Measurements from ENCODE around the gene HIVEP3. TPM values are rescaled to one million over a fixed set of nuclear protein-coding genes. Genes with fewer than 3 reads are reported as not detected.

The HIVEP3 gene
- total RNA-seq, 1 donor: 1.8 TPM

DNA sequence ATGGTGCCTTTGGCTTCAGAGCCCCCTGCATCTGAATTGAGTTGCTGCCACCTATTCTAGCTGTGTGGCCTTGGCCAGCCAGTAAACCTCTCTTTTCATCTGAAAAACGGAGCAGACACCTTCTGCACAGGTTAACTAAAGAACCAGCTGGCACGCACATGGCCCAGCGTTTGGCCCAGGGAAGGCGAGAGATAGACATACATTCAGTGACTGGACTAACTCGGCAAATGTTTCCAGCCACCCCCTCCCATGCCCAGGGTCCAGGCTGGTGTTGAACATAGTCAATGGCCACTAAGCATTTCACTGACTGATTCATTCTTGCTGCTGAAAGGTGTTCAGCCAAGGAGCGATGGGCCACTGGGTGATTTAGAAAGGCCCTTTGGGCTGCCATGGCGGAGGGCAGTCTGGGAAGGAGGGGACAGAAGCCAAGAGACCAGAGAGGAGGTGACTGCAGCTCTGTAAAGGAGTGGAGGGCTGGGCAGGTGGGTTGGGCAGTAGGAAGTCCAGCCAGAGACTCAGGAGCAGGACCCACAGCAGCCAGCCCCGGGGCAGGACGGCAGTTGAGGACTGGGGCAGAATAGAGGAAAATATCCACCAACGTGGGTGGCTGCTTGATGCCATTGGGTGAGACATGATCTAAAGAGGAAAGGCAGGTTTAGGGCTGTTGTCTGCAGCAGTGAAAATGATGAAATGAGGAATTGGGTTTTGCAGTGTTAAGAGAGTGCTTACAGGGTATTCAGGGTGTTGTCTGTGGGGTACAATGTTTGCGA, 184.3 kb downstream of the HIVEP3 start:
- Histone ChIP-seq H4K20me1 (ENCODE audit: insufficient read depth, low read length) (no peaks in the 10 kb centered on the region), H3K4me3 (ENCODE audit: insufficient read depth, low read length) (no peak overlapping the region), H3K27ac (ENCODE audit: low read depth, low read length) (no peak overlapping the region), H3K79me2 (ENCODE audit: insufficient read depth, low read length) (no peaks in the 10 kb centered on the region), H3K9me3 (ENCODE audit: low read depth, low read length) (no peaks in the 10 kb centered on the region), H3K4me1 (ENCODE audit: insufficient read depth, low read length) (peaks cover 10% of the 10 kb centered on the region), H3K4me2 (ENCODE audit: insufficient read depth, low read length) (no peak overlapping the region), H3K36me3 (ENCODE audit: insufficient read depth, low read length) (no peaks in the 10 kb centered on the region), H3K27me3 (ENCODE audit: insufficient read depth, low read length) (no peaks in the 10 kb centered on the region), H2AFZ (ENCODE audit: low read length) (no peak overlapping the region)
- TF ChIP-seq, protein P1, sequence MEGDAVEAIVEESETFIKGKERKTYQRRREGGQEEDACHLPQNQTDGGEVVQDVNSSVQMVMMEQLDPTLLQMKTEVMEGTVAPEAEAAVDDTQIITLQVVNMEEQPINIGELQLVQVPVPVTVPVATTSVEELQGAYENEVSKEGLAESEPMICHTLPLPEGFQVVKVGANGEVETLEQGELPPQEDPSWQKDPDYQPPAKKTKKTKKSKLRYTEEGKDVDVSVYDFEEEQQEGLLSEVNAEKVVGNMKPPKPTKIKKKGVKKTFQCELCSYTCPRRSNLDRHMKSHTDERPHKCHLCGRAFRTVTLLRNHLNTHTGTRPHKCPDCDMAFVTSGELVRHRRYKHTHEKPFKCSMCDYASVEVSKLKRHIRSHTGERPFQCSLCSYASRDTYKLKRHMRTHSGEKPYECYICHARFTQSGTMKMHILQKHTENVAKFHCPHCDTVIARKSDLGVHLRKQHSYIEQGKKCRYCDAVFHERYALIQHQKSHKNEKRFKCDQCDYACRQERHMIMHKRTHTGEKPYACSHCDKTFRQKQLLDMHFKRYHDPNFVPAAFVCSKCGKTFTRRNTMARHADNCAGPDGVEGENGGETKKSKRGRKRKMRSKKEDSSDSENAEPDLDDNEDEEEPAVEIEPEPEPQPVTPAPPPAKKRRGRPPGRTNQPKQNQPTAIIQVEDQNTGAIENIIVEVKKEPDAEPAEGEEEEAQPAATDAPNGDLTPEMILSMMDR (IDR thresholded peaks at IDR 0.05; ENCODE audit: extremely low read depth, low read depth, low read length): no peak
- DNase-seq (ENCODE audit: insufficient read length, low spot score, missing footprints): no peak

DNA sequence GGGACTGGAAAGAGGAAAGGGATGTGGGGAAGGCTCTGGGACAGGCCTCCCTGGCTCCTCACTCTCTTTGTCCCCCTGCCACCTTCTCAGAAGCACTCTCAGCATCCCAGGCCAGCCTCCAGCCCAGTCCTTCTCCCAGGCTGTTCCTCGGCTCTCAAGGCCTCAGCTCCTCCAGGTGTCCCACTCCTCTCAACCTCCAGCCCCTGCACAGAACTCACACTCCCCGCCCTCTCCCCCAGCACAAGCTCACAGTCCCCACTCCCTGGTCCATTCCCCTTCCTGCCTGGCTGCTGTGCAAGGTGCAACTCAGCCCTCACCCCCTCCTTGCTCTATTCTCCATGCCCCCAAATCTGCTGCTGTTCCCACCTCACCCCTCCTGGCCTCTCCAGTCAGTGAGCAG, 185.0 kb downstream of the HIVEP3 start:
- H4K20me1 ChIP-seq (ENCODE audit: insufficient read depth, low read length): no peaks in the 10 kb centered on the region
- no peaks in the 10 kb centered on the region for H3K27me3 ChIP-seq (ENCODE audit: insufficient read depth, low read length)
- H3K9me3 ChIP-seq (ENCODE audit: low read depth, low read length): no peaks in the 10 kb centered on the region
- TF ChIP-seq, protein P1 (IDR thresholded peaks at IDR 0.05; ENCODE audit: extremely low read depth, low read depth, low read length): no peak
- H3K27ac ChIP-seq (ENCODE audit: low read depth, low read length): no peak overlapping the region
- DNase-seq (ENCODE audit: insufficient read length, low spot score, missing footprints): no peak
- H3K79me2 ChIP-seq (ENCODE audit: insufficient read depth, low read length): no peaks in the 10 kb centered on the region
- no peak overlapping the region for H2AFZ ChIP-seq (ENCODE audit: low read length)
- H3K36me3 ChIP-seq (ENCODE audit: insufficient read depth, low read length): no peaks in the 10 kb centered on the region
- H3K4me1 ChIP-seq (ENCODE audit: insufficient read depth, low read length): peaks cover 4% of the 10 kb centered on the region
- H3K4me3 ChIP-seq (ENCODE audit: insufficient read depth, low read length): no peak overlapping the region
- no peak overlapping the region for H3K4me2 ChIP-seq (ENCODE audit: insufficient read depth, low read length)

DNA sequence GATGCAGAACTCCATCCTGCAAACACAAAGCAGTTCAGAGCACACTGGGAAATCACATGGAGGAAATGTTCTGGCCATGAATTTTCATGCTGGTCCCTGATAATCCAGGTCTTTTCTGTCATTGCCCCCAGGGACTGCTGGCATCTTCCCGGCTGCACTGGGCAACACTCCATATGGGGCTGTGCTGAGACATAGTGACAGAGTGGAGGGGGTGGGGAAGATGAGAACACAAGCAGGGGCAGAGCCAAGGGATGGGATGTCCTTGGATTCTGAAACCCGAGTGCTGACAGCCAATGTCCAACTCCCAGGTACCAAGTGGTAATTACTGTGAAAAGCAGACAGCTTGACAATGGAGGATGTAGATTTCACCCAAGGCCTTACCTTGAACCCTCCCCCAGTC, 185.7 kb downstream of the HIVEP3 start:
- Histone ChIP-seq H3K4me3 (ENCODE audit: insufficient read depth, low read length) (no peak overlapping the region), H3K4me1 (ENCODE audit: insufficient read depth, low read length) (no peaks in the 10 kb centered on the region), H3K79me2 (ENCODE audit: insufficient read depth, low read length) (no peaks in the 10 kb centered on the region), H3K9me3 (ENCODE audit: low read depth, low read length) (no peaks in the 10 kb centered on the region), H3K27ac (ENCODE audit: low read depth, low read length) (no peak overlapping the region), H2AFZ (ENCODE audit: low read length) (no peak overlapping the region), H3K36me3 (ENCODE audit: insufficient read depth, low read length) (no peaks in the 10 kb centered on the region), H3K27me3 (ENCODE audit: insufficient read depth, low read length) (no peaks in the 10 kb centered on the region), H3K4me2 (ENCODE audit: insufficient read depth, low read length) (no peak overlapping the region), H4K20me1 (ENCODE audit: insufficient read depth, low read length) (no peaks in the 10 kb centered on the region)
- TF ChIP-seq, protein P1 (IDR thresholded peaks at IDR 0.05; ENCODE audit: extremely low read depth, low read depth, low read length): no peak
- DNase-seq (ENCODE audit: insufficient read length, low spot score, missing footprints): no peak

DNA sequence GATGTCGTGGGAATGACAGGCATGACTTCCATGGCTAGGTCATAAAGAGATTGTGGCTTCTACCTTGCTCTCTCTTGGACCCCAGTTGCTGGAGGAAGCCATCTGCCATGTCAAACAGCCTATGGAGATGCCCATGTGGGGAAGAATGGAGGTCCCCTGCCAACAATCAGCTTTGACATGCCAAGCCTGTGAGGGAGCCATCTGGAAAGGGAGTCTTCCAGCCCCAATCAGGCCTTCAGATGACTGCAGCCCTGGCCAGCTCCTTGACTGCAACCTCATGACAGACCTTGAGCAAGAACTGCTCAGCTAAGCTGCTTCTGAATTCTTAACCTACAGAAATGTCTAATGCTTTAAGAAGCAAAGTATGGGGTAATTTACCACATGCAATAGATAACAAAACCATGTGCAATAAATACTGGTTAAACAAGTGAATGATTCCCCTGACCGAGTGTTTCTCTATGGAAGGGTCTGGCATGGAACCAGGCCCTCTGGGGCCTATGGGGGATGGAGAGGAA, 187.1 kb downstream of the HIVEP3 start:
- Histone ChIP-seq H3K79me2 (ENCODE audit: insufficient read depth, low read length) (no peaks in the 10 kb centered on the region), H4K20me1 (ENCODE audit: insufficient read depth, low read length) (no peaks in the 10 kb centered on the region), H3K4me3 (ENCODE audit: insufficient read depth, low read length) (no peak overlapping the region), H3K27me3 (ENCODE audit: insufficient read depth, low read length) (no peaks in the 10 kb centered on the region), H3K9me3 (ENCODE audit: low read depth, low read length) (no peaks in the 10 kb centered on the region), H2AFZ (ENCODE audit: low read length) (no peak overlapping the region), H3K36me3 (ENCODE audit: insufficient read depth, low read length) (no peaks in the 10 kb centered on the region), H3K27ac (ENCODE audit: low read depth, low read length) (no peak overlapping the region), H3K4me1 (ENCODE audit: insufficient read depth, low read length) (peaks cover 4% of the 10 kb centered on the region), H3K4me2 (ENCODE audit: insufficient read depth, low read length) (no peak overlapping the region)
- TF ChIP-seq, protein P1 (IDR thresholded peaks at IDR 0.05; ENCODE audit: extremely low read depth, low read depth, low read length): no peak
- DNase-seq (ENCODE audit: insufficient read length, low spot score, missing footprints): peak; percentile 23

Data from osteoblast (primary cell).